Measurements from ENCODE around the gene MDM2.
"Not testable (repeated sequence)": the region's sequence is repeated elsewhere in the genome, so short reads cannot be mapped to it uniquely, and the experiment has no call there.

The MDM2 gene

DNA sequence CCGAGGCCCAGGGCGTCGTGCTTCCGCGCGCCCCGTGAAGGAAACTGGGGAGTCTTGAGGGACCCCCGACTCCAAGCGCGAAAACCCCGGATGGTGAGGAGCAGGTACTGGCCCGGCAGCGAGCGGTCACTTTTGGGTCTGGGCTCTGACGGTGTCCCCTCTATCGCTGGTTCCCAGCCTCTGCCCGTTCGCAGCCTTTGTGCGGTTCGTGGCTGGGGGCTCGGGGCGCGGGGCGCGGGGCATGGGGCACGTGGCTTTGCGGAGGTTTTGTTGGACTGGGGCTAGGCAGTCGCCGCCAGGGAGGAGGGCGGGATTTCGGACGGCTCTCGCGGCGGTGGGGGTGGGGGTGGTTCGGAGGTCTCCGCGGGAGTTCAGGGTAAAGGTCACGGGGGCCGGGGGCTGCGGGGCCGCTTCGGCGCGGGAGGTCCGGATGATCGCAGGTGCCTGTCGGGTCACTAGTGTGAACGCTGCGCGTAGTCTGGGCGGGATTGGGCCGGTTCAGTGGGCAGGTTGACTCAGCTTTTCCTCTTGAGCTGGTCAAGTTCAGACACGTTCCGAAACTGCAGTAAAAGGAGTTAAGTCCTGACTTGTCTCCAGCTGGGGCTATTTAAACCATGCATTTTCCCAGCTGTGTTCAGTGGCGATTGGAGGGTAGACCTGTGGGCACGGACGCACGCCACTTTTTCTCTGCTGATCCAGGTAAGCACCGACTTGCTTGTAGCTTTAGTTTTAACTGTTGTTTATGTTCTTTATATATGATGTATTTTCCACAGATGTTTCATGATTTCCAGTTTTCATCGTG, 612 bp downstream of the MDM2 start:
- H3K9ac ChIP-seq (ENCODE audit: low read length): peak overlapping the region; percentile 100
- H3K9me3 ChIP-seq (replicated peaks; ENCODE audit: insufficient read depth, low read length): no peaks in the 10 kb centered on the region
- H3K4me3 ChIP-seq (ENCODE audit: low read length): peak overlapping the region; percentile 91
- H4K20me1 ChIP-seq (ENCODE audit: insufficient read depth, low read length): peaks cover 15% of the 10 kb centered on the region
- H3F3A ChIP-seq (ENCODE audit: insufficient read depth, low read length): peaks cover 64% of the 10 kb centered on the region
- H3K79me2 ChIP-seq (ENCODE audit: low read length): peaks cover 47% of the 10 kb centered on the region
- peak overlapping the region; percentile 83 for H3K4me2 ChIP-seq (ENCODE audit: low read depth, low read length)
- peak; percentile 100 for DNase-seq
- H3K4me1 ChIP-seq (ENCODE audit: low read length): peaks cover 14% of the 10 kb centered on the region
- H2AFZ ChIP-seq (ENCODE audit: low read length): no peak overlapping the region
- TF ChIP-seq EZH2 (optimal IDR thresholded peaks at IDR 0.05; ENCODE audit: low read depth, low read length) (no peak), EZH2phosphoT487 (IDR thresholded peaks at IDR 0.05; ENCODE audit: low read length) (no peak)
- TF ChIP-seq, protein P1, sequence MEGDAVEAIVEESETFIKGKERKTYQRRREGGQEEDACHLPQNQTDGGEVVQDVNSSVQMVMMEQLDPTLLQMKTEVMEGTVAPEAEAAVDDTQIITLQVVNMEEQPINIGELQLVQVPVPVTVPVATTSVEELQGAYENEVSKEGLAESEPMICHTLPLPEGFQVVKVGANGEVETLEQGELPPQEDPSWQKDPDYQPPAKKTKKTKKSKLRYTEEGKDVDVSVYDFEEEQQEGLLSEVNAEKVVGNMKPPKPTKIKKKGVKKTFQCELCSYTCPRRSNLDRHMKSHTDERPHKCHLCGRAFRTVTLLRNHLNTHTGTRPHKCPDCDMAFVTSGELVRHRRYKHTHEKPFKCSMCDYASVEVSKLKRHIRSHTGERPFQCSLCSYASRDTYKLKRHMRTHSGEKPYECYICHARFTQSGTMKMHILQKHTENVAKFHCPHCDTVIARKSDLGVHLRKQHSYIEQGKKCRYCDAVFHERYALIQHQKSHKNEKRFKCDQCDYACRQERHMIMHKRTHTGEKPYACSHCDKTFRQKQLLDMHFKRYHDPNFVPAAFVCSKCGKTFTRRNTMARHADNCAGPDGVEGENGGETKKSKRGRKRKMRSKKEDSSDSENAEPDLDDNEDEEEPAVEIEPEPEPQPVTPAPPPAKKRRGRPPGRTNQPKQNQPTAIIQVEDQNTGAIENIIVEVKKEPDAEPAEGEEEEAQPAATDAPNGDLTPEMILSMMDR (IDR thresholded peaks at IDR 0.05; ENCODE audit: low read length): no peak
- H3K9me2 ChIP-seq (replicated peaks; ENCODE audit: insufficient read depth, low read length): no peaks in the 10 kb centered on the region
- H3K36me3 ChIP-seq (replicated peaks; ENCODE audit: insufficient read depth, low read length): peaks cover 6% of the 10 kb centered on the region; the same call in 1 of the 2 replicates
- H3K27ac ChIP-seq (ENCODE audit: low read length): peak overlapping the region; percentile 99
- no peaks in the 10 kb centered on the region for H3K27me3 ChIP-seq (replicated peaks; ENCODE audit: insufficient read depth, low read length)

DNA sequence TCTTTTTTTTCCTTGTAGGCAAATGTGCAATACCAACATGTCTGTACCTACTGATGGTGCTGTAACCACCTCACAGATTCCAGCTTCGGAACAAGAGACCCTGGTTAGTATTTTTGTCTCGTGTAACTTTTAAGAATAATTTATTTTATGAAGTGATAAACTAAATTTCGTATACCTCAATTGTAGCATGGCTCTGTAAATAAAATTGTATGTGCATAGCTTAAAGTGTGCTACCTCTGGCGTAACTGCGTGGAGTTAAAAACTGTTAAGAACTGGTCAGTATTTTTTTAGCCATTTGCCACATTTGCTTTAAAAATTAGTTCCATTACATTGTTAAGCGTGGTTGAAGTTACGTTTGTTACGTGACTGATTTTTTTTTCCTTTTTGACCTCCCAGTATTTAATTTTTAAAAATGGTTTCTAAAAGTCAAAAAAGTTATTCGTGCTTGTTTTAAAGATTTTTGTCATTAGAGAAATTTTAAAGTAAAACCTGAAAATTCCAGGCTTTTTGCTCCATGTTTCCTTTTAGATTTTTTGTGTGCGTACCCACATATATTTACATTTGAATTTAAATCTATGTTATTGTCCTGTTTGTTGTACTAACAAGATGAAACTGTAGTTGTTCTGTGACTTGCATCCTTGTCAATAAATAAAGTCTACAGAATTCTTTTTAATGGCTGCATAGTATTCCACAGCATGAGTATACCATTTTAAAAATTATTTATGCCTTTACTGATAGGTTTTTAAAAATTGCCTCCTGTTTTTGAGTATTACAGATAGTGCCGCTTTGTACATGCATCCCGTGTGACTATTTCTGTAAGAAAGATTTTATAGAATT, 1.4 kb downstream of the MDM2 start:
- H4K20me1 ChIP-seq (ENCODE audit: insufficient read depth, low read length): peaks cover 21% of the 10 kb centered on the region
- H3K36me3 ChIP-seq (replicated peaks; ENCODE audit: insufficient read depth, low read length): peaks cover 6% of the 10 kb centered on the region; the same call in 1 of the 2 replicates
- peak overlapping the region; percentile 99 for H3K27ac ChIP-seq (ENCODE audit: low read length)
- peaks cover 55% of the 10 kb centered on the region for H3K79me2 ChIP-seq (ENCODE audit: low read length)
- H3K9me3 ChIP-seq (replicated peaks; ENCODE audit: insufficient read depth, low read length): no peaks in the 10 kb centered on the region
- no peaks in the 10 kb centered on the region for H3K9me2 ChIP-seq (replicated peaks; ENCODE audit: insufficient read depth, low read length)
- peak overlapping the region; percentile 100 for H3K9ac ChIP-seq (ENCODE audit: low read length)
- no peak for DNase-seq
- TF ChIP-seq EZH2 (optimal IDR thresholded peaks at IDR 0.05; ENCODE audit: low read depth, low read length) (no peak), EZH2phosphoT487 (IDR thresholded peaks at IDR 0.05; ENCODE audit: low read length) (no peak)
- TF ChIP-seq, protein P1 (IDR thresholded peaks at IDR 0.05; ENCODE audit: low read length): no peak
- peaks cover 70% of the 10 kb centered on the region for H3F3A ChIP-seq (ENCODE audit: insufficient read depth, low read length)
- H3K4me3 ChIP-seq (ENCODE audit: low read length): peak overlapping the region; percentile 91
- peak overlapping the region; percentile 83 for H3K4me2 ChIP-seq (ENCODE audit: low read depth, low read length)
- no peak overlapping the region for H2AFZ ChIP-seq (ENCODE audit: low read length)
- peaks cover 18% of the 10 kb centered on the region for H3K4me1 ChIP-seq (ENCODE audit: low read length)
- no peaks in the 10 kb centered on the region for H3K27me3 ChIP-seq (replicated peaks; ENCODE audit: insufficient read depth, low read length)

- Histone ChIP-seq H4K20me1 (ENCODE audit: insufficient read depth, low read length) (peaks cover 27% of the 10 kb centered on the region), H3K9ac (ENCODE audit: low read length) (peak overlapping the region; percentile 100), H3K27ac (ENCODE audit: low read length) (peak overlapping the region; percentile 99), H3K36me3 (replicated peaks; ENCODE audit: insufficient read depth, low read length) (peaks cover 11% of the 10 kb centered on the region), H3F3A (ENCODE audit: insufficient read depth, low read length) (peaks cover 76% of the 10 kb centered on the region), H3K4me3 (ENCODE audit: low read length) (peak overlapping the region; percentile 91), H3K4me2 (ENCODE audit: low read depth, low read length) (peak overlapping the region; percentile 83; the same call in 1 of the 2 replicates), H3K79me2 (ENCODE audit: low read length) (peaks cover 61% of the 10 kb centered on the region), H3K4me1 (ENCODE audit: low read length) (peaks cover 23% of the 10 kb centered on the region)
- not testable (repeated sequence) for H2AFZ ChIP-seq (ENCODE audit: low read length); DNase-seq; H3K27me3 ChIP-seq (replicated peaks; ENCODE audit: insufficient read depth, low read length); H3K9me3 ChIP-seq (replicated peaks; ENCODE audit: insufficient read depth, low read length); H3K9me2 ChIP-seq (replicated peaks; ENCODE audit: insufficient read depth, low read length)
Measured at GRCh38 chr12:68810027-68810389, 2.0 kb downstream of the MDM2 start.

DNA sequence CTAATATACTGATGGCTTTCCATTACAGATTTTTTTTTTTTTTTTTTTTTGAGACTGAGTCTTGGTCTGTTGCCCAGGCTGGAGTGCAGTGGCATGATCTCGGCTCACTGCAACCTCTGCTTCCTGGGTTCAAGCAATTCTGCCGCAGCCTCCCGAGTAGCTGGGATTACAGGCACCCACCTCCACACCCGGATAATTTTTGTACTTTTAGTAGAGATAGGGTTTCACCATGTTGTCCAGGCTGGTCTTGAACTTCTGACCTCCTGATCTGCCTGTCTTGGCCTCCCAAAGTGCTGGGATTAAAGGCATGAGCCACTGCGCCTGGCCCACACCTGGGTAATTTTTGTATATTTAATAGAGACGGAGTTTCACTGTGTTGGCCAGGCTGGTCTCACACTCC, 3.6 kb downstream of the MDM2 start:
- H3K9me2 ChIP-seq (replicated peaks; ENCODE audit: insufficient read depth, low read length); H3K27me3 ChIP-seq (replicated peaks; ENCODE audit: insufficient read depth, low read length); H2AFZ ChIP-seq (ENCODE audit: low read length); DNase-seq; H3K9me3 ChIP-seq (replicated peaks; ENCODE audit: insufficient read depth, low read length): not testable (repeated sequence)
- Histone ChIP-seq H4K20me1 (ENCODE audit: insufficient read depth, low read length) (peaks cover 38% of the 10 kb centered on the region), H3K36me3 (replicated peaks; ENCODE audit: insufficient read depth, low read length) (peaks cover 17% of the 10 kb centered on the region), H3K27ac (ENCODE audit: low read length) (peak overlapping the region; percentile 99; the same call in 1 of the 2 replicates), H3K4me1 (ENCODE audit: low read length) (peaks cover 18% of the 10 kb centered on the region; the same call in 1 of the 2 replicates), H3F3A (ENCODE audit: insufficient read depth, low read length) (peaks cover 84% of the 10 kb centered on the region), H3K9ac (ENCODE audit: low read length) (peak overlapping the region; percentile 100; the same call in 1 of the 2 replicates), H3K4me3 (ENCODE audit: low read length) (peak overlapping the region; percentile 91), H3K4me2 (ENCODE audit: low read depth, low read length) (peak overlapping the region; percentile 73), H3K79me2 (ENCODE audit: low read length) (peaks cover 77% of the 10 kb centered on the region)
